Activated effector memory CD4-positive, alpha-beta T cell treated with anti-CD3 and anti-CD28 coated beads, Interleukin-2, amount 50 U/mL, for 16 hours (primary cell): ENCODE results near the gene RPUSD2.
"Not testable (repeated sequence)": the region's sequence is repeated elsewhere in the genome, so short reads cannot be mapped to it uniquely, and the experiment has no call there.

Source experiments
- DNase-seq: peaks from one replicate; pipeline ENCODE4 v3.0.0-alpha.2; 2020

Gene RPUSD2

DNA sequence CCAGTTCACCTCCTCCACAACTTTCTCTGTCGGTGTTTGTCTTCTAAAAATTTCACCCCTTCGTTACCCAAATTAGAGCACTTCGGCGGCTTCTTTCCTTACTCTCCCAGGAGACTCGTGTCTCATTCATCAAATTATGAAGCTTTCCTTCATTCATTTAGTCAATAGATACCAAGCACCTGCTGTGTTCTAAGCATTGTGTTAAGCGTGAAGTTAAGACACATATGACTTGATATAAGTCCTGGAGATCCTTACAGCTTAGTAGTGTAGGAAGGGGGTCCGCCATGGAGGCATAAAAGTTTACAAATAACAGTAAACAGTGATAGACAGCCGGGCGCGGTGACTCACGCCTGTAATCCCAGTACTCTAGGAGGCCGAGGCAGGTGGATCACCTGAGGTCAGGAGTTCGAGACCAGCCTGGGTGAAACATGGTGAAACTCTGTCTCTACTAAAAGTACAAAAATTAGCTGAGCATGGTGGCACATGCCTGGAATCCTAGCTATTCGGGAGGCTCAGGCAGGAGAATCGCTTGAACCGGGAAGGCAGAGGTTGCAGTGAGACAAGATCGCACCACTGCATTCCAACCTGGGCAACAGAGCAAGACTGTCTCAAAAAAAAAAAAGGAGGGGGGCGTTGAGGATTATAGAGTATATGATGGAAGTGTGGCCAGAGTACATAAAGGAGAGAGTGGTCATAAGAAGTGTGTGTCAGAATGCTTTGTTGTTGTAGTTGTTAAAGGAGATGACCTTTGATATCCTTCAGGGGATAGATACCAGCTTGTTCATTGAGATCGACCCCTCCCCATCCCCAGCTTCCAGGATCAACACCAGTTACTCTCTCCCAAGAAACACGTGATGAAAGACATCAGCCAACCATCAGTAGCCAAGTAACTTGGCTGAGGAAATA is 3.5 kb upstream of the RPUSD2 start:
- DNase-seq, result no peak

DNA sequence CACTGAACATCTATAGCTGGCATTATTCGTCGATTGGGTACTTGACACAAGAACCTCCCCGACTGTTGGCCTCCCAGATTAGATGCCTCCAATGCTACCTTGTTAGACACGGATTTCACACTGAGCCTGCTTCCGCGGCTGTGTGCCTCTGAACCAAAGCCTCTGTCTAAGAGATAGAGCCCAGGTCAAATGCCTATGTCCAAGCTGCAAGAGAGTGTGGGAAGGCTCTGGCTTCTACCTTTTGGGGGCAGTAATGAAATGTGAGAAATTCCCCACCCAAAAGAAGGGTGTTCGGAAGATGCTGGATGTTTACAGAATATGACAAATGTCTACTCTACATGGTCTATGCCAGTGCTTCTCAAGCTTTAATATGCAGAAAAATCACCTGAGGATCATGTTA is 2.0 kb upstream of the RPUSD2 start:
- no peak for DNase-seq

GRCh38 chr15:40575113-40575512 is 6.0 kb downstream of the RPUSD2 start:
- no peak for DNase-seq

DNA sequence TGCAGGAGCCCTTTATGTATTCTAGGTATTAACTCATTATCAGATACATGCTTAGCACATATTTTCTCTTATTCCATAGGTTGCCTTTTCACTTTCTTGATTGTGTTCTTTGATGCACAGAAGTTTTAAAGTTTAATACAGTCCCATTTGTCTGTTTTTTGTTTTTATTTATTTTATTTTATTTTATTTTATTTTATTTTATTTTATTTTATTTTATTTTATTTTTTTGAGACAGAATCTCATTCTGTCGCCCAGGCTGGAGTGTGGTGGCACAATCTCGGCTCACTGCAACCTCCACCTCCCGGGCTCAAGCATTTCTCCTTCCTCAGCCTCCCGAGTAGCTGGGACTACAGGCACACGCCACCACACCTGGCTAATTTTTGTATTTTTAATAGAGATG is 7.8 kb downstream of the RPUSD2 start:
- not testable (repeated sequence) for DNase-seq

GRCh38 chr15:40578892-40579291 is 9.8 kb downstream of the RPUSD2 start:
- no peak for DNase-seq

- DNase-seq, result not testable (repeated sequence)
Observed at GRCh38 chr15:40581796-40582195, 12.7 kb downstream of the RPUSD2 start.

- DNase-seq, result no peak
Observed at GRCh38 chr15:40582726-40583246, 13.7 kb downstream of the RPUSD2 start.

DNA sequence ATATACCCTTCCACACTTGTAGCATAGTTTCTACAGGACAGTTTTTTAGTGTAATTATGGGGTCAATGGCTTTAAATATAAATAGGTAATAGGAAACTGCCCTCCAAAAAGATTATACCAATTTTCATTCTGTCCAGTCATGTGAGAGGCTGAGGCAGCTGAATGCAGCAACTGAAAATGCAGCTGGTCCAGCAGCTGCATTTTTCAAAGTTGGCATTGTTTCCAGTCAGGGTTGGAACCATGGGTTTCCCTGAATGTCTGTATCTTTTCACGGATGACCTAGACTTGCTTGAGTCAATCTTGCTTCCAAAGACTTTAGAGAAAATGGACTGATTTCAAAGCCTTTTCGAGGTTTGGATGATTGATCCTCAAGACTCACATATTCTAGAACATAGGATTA is 15.1 kb downstream of the RPUSD2 start:
- DNase-seq, result no peak

- DNase-seq, result no peak
Observed at GRCh38 chr15:40590667-40591050, 21.6 kb downstream of the RPUSD2 start.

GRCh38 chr15:40591389-40591788 is 22.3 kb downstream of the RPUSD2 start:
- no peak for DNase-seq

DNA sequence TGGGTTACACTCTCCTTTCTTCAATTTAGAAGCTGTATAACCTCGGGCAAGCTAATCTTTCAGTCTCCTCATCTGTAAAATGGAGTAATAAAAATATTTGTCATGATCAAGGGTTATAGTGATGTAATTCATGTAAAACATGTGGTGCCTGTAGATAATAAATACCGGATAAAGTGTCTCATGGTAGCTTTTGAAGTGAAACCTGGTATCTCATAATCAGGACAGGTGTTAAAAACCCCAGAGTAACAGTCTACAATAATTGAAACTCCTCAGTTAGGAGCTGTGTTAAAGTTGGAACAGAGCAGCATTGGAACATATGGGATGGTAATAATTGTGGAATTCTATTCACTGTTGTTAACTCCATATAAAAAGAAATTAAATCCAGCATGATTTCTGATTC is 24.1 kb downstream of the RPUSD2 start:
- no peak for DNase-seq

GRCh38 chr15:40593588-40594428 is 24.7 kb downstream of the RPUSD2 start, which contains the start of gene KNL1:
KNL1 (plus strand) TSS chr15:40594249; CDS start chr15:40602932, 8,683 bp downstream.
- DNase-seq, result peak; percentile 96

- no peak for DNase-seq
Observed at GRCh38 chr15:40594429-40594836, 25.3 kb downstream of the RPUSD2 start.

- DNase-seq, result no peak
Observed at GRCh38 chr15:40595219-40595618, 26.1 kb downstream of the RPUSD2 start.

DNA sequence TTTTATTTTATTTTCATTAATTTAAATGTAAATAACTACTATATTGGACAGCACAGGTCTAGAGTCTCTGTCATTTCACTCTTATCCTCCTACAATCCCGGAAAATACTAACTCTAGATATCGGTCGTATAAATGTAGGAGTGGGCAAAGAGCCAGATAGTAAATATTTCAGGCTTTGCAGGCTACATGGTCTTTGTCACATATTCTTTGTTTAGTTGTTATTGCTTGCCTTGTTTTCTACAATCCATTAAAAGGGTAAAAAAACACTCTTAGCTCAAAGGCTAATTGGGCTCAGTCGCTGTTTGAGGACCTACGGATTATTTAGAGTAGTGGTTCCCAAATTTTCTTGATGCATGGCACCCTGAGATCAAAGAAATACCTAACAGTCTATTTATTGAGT is 26.7 kb downstream of the RPUSD2 start:
- DNase-seq, result no peak

GRCh38 chr15:40597024-40597423 is 27.9 kb downstream of the RPUSD2 start:
- no peak for DNase-seq

DNA sequence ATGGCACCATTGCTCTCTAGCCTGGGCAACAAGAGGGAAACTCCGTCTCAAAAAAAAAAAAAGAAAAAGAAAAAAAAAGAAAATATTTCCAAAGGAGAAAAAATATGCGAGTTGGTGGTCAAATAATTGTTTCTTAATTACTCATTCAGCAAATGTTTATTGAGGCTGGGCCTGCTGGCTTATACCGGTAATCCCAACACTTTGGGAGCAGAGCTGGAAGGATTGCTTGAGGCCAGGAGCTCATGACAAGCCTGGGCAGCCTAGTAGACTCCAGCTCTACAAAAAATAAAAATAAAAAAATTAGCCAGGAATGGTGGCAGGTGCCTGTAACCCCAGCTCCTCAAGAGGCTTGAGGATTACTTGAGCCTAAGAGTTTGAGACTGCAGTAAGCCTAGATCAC is 29.0 kb downstream of the RPUSD2 start:
- no peak for DNase-seq

DNA sequence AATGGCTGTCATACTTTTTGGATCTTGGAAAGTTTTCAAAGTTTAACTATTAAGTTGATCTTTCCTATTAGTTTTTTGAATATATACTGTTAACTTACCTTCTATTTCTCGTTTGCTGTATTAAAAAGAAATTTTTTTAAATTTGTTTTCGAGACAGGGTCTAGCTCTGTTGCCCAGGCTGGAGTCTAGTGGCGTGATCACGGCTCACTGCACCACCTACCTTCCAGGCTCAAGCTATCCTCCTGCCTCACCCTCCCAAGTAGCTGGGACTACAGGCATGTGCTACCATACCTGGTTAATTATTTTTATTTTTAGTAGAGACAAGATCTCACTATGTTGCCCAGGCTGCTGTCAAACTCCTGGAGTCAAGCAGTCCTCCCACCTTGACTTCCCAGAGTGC is 29.6 kb downstream of the RPUSD2 start:
- DNase-seq, result no peak

- no peak for DNase-seq
Observed at GRCh38 chr15:40600956-40601355, 31.9 kb downstream of the RPUSD2 start.

- DNase-seq, result no peak
Observed at GRCh38 chr15:40603935-40604334, 34.8 kb downstream of the RPUSD2 start.

GRCh38 chr15:40613080-40613479 is 44.0 kb downstream of the RPUSD2 start:
- no peak for DNase-seq

DNA sequence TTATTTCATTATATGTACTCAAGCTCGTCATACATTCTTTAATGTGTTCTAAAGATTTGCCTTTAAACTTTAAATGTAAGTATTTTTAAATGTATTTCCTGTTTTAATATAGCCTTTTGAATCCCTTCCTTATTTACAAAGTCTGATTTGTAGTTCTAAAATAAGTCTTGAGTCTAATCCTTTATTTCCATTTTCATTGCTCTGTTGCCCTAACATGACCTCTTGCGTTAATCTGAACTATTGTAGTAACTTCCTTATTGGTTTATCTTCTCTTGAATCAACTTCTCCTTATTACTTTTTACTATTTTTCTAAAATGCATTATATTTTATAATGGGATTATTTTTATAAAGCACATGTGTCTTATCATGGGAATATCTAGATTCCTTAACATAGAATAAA is 48.9 kb downstream of the RPUSD2 start:
- no peak for DNase-seq

DNA sequence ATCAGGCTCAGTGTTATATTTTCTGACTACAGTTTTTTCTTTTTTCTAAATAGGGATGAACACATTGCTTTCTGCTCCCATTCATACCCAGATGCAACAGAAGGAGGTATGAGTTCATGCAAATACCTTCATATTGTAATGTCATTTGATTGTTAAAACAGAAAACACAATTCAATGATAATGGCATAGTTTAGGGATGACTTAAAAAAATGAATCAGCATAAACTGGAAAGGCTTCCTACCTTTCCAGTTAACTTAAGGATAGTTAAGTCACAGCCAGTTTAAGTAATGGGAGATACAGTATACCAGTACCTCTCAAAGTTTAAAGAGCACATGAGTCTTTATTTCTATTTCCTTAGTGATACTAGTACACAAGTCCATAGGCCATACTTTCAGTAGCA is 49.8 kb downstream of the RPUSD2 start:
- no peak for DNase-seq

DNA sequence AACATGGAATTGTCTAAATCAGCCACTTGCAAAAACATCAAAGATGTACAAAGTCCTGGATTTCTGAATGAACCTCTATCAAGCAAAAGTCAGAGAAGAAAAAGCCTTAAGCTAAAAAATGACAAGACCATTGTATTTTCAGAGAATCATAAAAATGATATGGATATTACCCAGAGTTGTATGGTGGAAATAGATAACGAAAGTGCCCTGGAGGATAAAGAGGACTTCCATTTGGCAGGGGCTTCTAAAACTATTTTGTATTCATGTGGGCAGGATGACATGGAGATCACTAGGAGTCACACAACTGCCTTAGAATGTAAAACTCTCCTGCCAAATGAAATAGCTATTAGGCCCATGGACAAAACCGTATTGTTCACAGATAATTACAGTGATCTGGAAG is 54.3 kb downstream of the RPUSD2 start:
- no peak for DNase-seq
